ENCODE measurements around the gene CD1E.
"Not testable (repeated sequence)": the region's sequence is repeated elsewhere in the genome, so short reads cannot be mapped to it uniquely, and the experiment has no call there.

Gene CD1E

GRCh38 chr1:158366783-158367182, 13.1 kb downstream of the CD1E start:
- DNase-seq: no peak

DNA sequence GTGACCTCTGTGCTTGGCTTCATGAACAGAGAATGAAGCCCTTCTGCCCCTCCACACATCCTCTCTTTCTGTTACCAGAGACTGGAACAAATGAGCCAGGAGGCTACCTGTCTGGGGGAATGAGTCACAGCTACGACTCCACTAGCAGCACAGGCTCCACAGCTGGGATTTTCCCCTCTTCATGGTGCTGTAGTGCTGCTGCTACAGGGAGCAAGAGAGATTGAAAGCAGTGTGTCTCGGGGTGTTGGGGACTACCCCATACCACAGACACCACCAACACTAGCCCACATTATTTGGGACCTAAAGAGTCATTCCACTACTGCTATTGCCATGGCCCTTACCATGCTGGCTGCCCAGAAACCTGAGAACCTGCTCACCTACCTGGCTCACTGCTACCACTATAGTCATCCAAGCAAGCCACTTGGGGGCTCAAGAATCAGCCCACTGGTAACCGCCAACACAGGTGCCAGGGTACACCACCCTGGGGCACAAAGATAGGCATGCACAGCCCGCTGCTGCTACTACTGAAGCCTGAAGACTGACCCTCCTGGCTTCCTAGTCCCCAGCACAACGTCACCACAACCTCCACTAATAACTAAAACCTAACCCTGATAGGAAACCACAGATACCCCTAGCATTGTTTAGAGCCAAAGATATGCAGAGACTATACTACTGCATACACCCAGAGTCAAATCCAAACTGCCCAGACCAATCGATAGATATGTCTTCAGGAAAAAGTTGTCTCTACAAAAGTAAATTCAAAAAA, 17.7 kb downstream of the CD1E start:
- DNase-seq: peak; percentile 1 to 23

- DNase-seq: not testable (repeated sequence)
These were observed 20.4 kb downstream of the CD1E start for GRCh38 chr1:158374101-158374500.

DNA sequence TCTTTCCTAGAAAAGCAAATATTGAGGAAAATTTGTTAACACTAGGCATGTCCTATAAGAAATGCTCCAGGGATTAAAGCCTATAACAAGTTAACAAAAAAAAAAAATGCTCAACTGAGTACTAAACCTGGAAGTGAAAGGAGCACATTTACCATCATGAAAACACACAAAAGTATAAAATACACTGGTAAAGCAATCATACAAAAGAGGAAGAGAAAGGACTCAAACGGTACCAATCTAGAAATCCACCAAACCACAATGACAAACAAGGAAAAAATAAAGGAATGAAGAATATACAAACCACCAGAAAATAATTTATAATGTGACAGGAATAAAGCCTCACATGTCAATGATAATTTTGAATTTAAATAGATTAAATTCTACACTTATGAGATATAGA, 21.2 kb downstream of the CD1E start:
- DNase-seq: no peak

DNA sequence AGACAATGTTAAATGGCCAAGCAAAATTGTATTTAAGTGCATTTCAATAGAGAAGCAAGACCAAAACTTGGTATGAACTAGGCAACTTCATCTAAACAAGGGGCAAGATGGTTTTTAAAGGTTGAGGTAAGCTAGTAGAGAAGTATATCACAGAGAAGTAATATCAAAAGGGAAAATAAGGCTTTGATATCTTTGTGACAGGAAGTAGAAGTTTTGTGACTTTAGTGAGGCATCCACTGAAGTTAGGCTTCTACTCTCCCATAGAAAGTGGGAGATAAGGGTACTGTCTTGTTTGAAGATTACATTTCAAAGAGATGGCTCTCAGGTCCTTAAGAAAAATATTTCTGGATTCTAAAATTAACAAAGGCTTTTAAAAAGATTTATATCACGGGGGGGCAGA, 36.6 kb downstream of the CD1E start:
- no peak for DNase-seq

- no peak for DNase-seq
These were observed 37.4 kb downstream of the CD1E start for GRCh38 chr1:158391099-158391498.

DNA sequence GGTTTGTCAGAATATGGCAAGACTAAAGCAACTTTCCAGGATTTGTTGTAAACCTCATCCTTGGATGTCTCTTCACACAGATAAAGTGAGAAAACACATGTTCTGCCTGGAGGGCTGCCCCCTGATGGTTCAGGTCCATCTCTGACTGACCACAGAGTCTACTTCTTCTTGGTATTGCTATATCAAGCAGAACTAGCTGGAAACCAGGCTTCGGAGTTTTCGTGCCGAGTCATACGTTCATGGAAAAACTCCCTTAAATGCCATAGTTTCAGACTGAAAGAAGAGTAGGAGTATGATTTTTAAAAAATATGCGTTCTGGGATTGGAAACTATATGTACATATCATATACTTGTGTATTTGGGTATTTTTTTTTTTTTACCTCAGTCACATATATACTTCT, 39.8 kb downstream of the CD1E start:
- DNase-seq: no peak

DNA sequence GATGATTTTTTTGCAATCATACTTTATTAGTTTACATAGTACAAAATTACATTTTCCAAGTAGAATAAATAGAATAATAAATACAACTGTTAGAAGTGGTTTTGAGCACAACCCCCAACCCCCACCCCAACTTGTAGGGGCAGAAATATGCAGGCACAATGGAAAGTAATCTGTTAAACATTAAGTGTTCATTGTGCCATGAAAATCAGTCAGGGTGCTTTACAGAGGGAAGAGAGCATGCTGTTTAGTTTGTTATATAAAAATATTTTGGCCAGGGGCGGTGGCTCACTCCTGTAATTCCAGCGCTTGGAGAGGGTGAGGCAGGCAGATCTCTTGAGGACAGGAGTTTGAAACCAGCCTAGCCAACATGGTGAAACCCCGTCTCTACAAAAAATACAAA, 43.0 kb downstream of the CD1E start:
- no peak for DNase-seq

DNA sequence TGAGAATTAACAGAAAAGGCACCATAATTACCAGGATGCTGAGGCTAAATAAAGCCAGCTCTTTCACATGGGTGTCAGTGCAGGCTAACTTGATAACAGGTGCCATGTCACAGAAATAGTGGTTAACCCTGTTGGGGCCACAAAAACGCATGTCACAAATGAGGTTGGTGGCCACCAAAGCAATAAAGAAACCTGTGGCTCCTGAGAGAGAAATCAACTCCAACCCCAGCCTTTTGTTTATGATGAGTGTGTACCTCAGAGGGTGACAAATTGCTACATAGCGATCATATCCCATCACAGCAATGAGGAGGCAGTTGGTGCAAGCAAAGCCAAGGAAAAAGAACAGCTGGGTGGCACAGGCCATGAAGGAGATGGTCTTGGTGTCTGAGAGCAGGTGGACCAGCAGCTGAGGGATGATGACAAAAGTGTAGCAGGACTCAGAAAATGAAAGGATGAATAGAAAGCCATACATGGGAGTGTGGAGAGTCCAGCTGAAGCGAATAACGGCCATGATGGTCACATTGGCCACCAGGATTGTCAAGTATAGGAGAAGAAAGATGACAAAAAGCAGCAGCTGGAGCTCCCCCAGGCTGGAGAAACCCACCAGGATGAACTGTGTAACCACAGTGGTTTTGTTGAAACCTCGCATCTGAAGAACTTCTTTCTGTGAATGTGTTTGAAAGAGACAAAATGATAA, 45.3 kb downstream of the CD1E start, which contains the start of gene OR10T2:
TSS of gene OR10T2 (minus strand) at position 649 of the 697 bp plus-strand sequence. CDS start at position 649, 0 bp downstream.
- no peak for DNase-seq

GRCh38 chr1:158400871-158401270, 47.2 kb downstream of the CD1E start:
- no peak for DNase-seq

GRCh38 chr1:158407092-158407491, 53.4 kb downstream of the CD1E start:
- DNase-seq: no peak

Data from stimulated activated CD4-positive, alpha-beta T cell treated with anti-CD3 and anti-CD28 coated beads, Interleukin-4, amount 100 ng/mL, for 4 hours (primary cell).